Measurements from ENCODE around the gene ZNF133.

- TF ChIP-seq BRD4 (CRISPR knock-in tag; IDR thresholded peaks at IDR 0.05): no peak
- no peak for TF ChIP-seq ZBTB33 (CRISPR knock-in tag; IDR thresholded peaks at IDR 0.05)
- TF ChIP-seq RXRB (CRISPR knock-in tag; IDR thresholded peaks at IDR 0.05; ENCODE audit: borderline replicate concordance): no peak
- no peak for TF ChIP-seq HES4 (CRISPR knock-in tag; IDR thresholded peaks at IDR 0.05; ENCODE audit: borderline replicate concordance)
Measured at GRCh38 chr20:18314786-18315406, 26.6 kb downstream of the ZNF133 start.
